HG02678 (cell line): ENCODE measurements around the gene OLFM4.

Experiments
- ATAC-seq: cut with Tn5 transposase; IDR thresholded peaks from one replicate; pipeline ENCODE4 v1.9.1; 2021; ENCODE audit warnings: mild to moderate bottlenecking, moderate library complexity; ENCODE audit not compliant: unreplicated experiment

The OLFM4 gene

GRCh38 chr13:53014495-53015443 is 13.8 kb upstream of the OLFM4 start:
- ATAC-seq, result no peak

DNA sequence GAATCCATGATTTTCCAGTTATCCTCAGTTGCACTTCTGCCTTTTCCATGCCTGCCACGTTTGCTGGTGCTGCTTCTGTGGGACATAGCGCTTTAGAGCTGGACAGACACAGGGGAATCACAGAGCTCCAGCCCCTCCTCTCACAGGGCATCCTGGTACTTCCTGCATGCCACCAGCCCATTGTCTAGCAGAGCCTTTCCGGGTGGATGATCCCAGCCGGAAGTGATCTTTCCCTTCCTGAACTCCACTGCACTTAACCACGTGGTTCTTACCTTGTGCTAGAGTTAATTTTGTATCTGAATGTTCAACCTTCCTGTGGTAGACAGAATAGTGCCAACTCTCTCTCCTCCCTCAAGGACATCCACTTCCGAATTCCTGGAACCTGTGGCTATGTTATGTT is 12.6 kb upstream of the OLFM4 start:
- no peak for ATAC-seq

GRCh38 chr13:53017433-53017970 is 11.1 kb upstream of the OLFM4 start:
- no peak for ATAC-seq

- no peak for ATAC-seq
Observed at GRCh38 chr13:53018690-53019647, 9.6 kb upstream of the OLFM4 start.

- ATAC-seq, result no peak
Observed at GRCh38 chr13:53020764-53021335, 7.8 kb upstream of the OLFM4 start.

GRCh38 chr13:53023246-53023645 is 5.4 kb upstream of the OLFM4 start:
- ATAC-seq, result no peak

DNA sequence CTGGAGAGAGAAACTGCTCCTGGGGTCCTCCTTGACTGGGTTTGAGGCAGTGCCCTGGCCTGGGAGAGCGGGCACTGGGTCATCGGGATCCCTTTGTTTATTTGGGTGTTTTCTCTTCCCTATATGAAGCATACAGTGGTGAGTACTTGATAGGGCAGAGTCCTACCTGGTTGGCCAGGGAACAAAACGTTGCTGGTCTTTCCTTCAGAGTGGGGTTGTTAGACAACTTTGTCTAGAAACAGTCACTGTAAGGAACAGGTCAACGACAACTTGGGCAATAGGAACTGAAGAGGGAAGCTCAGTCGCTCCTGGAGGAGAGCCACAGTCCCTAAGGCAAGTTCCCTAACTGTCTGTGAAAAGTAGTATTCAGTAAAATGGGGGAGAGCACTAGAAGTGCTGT is 550 bp upstream of the OLFM4 start:
- ATAC-seq, result no peak

DNA sequence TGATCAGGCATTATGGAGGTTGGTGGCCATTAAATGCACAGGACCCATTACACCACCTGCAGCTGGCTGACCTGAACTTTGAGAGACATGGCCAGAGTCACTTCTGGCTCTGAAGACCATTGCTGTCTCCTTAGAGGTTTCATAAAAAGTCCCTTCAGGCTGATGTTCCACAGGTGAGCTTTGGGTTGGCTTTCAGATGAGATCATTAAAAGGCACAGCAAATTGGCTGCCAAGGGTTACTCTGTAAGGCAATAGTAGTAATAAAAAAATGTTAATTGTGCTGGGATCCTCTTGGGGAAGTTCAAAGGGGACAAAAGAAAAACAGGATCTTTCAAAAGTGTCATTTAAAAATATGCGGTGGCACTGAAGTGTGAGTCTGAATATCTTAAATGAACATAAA is 4.2 kb downstream of the OLFM4 start:
- ATAC-seq, result no peak

- ATAC-seq, result no peak
Observed at GRCh38 chr13:53038993-53039392, 10.4 kb downstream of the OLFM4 start.

- ATAC-seq, result no peak
Observed at GRCh38 chr13:53041968-53042516, 13.4 kb downstream of the OLFM4 start.

DNA sequence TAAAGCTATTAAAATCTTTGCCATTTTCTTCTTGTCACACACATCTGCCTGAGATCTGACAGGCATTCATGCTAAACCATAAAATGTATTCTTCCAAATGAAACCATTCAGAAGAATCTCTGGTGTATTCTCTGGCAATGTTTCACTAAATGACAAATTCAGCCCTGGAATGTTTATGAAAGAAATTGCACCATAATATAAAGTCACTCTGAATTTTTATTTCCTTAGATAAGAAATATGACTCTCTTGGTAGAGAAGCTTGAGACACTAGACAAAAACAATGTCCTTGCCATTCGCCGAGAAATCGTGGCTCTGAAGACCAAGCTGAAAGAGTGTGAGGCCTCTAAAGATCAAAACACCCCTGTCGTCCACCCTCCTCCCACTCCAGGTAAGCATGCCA is 14.3 kb downstream of the OLFM4 start:
- no peak for ATAC-seq

GRCh38 chr13:53043398-53043797 is 14.8 kb downstream of the OLFM4 start:
- ATAC-seq, result no peak

DNA sequence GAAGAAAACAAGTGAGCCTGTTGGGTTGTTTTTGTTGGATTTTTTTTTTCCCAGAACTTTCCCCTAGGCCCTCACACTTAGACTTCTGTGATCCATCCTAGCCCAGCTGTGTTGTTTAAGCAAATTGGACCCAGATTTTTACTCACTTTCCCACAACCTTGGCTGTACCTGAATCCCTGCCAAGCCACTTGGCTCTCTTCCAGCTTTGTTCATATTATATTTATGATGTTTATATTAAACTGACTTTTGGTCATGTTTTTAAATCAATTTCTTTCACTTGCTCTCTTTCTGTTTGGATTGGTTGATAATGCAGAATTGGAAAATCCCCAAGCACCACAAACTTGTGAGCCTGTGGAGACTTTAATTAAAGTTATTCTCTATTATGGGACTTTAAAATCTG is 16.6 kb downstream of the OLFM4 start:
- ATAC-seq, result no peak

- ATAC-seq, result no peak
Observed at GRCh38 chr13:53048880-53049279, 20.3 kb downstream of the OLFM4 start.

DNA sequence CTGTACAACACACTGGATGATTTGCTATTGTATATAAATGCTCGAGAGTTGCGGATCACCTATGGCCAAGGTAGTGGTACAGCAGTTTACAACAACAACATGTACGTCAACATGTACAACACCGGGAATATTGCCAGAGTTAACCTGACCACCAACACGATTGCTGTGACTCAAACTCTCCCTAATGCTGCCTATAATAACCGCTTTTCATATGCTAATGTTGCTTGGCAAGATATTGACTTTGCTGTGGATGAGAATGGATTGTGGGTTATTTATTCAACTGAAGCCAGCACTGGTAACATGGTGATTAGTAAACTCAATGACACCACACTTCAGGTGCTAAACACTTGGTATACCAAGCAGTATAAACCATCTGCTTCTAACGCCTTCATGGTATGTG is 21.5 kb downstream of the OLFM4 start:
- no peak for ATAC-seq

- no peak for ATAC-seq
Observed at GRCh38 chr13:53052675-53053074, 24.1 kb downstream of the OLFM4 start.

- no peak for ATAC-seq
Observed at GRCh38 chr13:53054569-53054968, 26.0 kb downstream of the OLFM4 start.

DNA sequence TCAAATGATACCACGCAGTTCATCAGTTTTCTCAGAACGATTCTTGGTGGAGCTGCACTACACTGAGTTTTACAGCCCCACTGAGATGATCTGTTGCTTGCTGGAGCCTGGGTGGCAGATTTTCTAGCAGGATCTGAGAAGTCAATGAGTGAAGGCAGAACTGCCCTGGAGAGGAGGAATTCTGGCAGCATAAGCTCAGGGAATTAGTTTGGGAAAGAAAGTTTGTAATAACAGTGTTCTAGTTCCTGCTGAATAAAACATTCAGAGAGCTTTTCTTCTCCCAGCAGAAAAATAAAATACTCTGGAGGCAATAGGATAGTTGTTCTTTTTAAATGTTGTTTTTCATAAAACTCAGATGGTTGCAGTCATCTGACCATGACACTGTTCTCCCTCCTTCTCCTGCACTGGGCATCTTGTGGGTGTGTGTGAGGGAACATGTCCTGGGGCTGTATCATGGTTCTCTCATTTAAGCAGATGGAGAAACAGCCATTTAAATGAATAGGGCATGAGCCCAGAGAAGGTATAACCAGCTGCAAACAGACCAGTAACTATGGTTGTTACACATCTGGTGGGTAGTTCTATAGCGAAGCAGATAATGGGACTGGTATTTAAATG is 29.6 kb downstream of the OLFM4 start:
- ATAC-seq, result no peak

GRCh38 chr13:53060840-53061490 is 32.4 kb downstream of the OLFM4 start:
- ATAC-seq, result no peak

DNA sequence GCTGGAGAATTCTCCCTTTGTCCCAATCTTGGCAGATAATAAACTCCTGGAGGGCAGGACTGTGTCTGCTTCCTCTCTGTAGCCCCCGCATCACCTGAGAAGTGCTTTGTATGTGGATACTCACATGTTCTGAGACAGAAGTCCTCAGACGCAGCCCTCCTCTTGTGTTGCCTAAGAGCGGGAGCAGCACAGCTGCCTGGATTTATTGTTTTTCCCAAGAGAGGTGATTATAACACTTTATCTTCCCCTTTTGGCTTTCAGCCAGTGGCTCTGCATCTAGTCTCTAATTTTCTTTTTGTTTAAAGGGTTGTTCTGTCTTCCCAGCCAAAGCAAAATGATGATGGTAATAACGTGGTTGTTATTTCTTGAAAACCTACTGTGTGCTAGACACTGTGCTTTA is 36.1 kb downstream of the OLFM4 start:
- no peak for ATAC-seq
